ENCODE results near the gene TMIGD2.

TMIGD2 gene

DNA sequence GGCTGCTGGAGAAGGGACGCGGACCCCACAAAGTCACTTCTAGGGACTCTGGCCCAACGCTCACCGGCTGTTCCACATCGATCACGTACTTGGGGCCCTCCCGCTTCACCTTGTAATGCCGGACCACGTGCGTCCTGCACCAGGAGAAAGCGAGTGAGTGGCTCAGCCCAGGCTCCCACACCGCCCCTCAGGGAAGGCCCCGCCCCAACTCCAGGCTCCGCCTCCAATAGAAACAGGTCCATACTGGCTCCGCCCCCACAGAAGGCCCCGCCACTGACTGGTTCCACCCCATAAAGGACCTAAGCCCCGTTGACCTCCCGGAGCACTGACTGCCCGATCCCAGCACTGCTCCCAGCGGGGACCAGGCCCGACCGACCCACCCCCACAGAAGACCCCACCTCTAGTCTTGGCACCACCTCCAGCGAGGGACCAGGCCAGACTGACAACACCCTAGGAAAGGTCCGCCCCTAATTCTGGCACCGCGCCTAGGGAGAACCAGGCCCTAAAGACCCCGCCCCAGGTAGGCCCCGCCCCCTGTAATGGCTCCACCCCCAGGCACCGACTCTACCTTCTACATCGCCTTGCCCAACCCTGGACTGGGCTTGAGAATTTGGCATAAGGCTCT, 25.2 kb upstream of the TMIGD2 start:
- peak in 2 of 3 donors; percentile 25 to 67 for DNase-seq (ENCODE audit: low read depth in 3 of 3, low spot score in 1 of 3)

DNA sequence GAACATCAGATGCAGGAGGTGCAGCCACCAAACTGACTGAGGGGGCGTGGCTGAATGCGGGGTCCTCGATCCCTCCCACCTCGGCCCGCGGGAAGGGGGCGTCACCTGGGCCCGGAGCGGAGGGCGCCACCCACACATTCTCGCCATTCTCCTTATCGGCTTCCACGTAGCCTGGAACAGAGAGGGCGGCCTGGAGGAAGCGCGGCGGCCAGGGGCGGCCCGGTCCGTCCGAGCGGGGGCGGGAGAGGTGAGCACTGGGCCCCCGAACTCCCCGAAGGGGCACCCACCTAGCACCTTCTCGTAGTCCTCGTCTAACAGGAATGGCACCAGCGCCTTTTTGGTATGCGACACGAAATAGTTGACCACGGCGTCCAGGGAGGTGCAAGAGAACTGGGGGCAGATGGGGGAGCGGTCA, 24.7 kb upstream of the TMIGD2 start:
- no peak for DNase-seq (ENCODE audit: low read depth in 3 of 3, low spot score in 1 of 3)

DNA sequence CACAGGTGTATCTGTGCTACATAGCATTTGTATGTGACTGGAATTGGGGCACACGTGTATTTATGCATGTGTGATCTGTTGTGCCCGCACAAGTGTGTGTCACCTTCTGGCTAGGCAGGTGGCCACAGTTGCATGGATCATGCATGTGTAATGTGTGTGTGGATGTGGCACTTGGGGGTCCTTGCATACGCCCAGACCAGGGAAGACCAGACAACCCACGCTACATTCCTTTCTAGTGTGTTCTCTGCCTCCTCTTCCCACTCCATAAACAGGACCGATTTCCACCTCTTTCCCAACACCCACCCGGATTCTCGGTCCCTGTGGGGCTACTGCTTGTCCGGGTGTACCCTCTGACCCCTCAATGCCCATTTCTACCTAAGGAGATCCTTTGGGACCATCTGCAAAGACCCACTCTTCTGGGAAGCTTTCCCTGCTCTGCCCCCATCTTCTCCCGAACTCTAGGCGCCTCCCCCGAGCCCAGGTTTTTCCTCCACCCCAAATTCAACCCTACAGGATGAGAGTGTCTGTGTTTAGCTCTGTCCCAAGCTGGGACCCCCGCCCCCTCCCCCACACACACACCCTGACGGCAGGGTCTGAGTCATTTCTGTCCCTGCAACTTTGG, 24.1 kb upstream of the TMIGD2 start:
- no peak for DNase-seq (ENCODE audit: low read depth in 3 of 3, low spot score in 1 of 3)

DNA sequence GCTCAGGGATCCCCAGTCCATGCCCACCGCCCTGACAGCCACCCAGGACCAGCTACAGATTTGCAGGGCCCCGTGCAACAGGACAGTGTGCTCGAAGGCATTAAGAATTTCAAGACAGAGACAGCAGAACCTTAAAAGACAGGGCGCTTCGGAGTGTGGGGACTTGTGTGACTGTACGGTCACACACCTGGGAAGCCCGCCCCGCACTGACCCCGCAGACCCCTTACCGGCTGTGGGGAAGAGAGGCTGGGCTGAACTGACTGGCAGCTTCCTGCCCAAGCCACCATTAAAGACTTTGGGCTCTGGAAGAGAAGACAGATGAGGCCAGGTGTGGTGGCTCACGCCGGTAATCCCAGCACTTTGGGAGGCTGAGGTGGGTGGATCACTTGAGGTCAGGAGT, 22.0 kb upstream of the TMIGD2 start:
- DNase-seq (ENCODE audit: low read depth in 3 of 3, low spot score in 1 of 3), result no peak

DNA sequence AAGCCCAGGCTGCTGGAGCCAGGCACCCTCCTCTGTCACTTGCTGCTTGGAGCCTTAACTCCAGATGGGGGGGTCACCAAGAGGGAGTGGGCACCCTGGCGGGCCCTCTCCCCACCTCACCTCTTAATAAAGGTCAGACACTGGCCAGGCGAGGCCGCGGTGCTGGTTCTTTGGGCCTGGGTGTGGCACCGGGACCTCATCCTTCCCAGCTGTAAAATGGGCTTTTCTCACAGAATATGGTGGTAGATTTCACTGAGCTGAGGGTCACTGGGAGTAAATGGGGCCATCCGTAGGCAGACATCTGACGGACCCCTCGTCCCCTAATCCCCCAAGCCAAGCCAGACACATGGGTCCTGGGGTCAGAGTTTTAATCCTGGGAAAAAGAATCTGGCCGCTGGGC, 21.5 kb upstream of the TMIGD2 start:
- DNase-seq (ENCODE audit: low read depth in 3 of 3, low spot score in 1 of 3), result no peak

GRCh38 chr19:4322942-4323665, 20.9 kb upstream of the TMIGD2 start:
- DNase-seq (ENCODE audit: low read depth in 3 of 3, low spot score in 1 of 3), result no peak

DNA sequence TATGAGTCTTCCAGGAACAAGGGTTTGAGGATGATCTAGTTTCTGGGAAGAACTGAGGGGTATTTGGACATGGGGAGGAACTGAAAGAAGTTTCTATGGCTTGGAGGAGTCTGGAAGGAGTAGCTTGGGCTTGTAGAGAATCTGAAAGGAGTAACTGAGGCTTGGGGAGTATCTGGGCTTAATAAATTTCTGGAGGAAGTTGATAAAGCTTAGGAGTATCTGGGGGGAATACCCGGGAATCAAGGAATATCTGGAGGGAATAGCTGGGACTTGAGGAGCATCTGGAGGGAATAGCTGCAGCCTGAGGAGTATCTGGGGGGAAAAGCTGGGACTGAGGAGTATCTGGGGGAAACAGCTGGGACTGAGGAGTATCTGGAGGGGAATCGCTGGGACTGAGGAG, 18.2 kb upstream of the TMIGD2 start:
- DNase-seq (ENCODE audit: low read depth in 3 of 3, low spot score in 1 of 3), result no peak

- DNase-seq (ENCODE audit: low read depth in 3 of 3, low spot score in 1 of 3), result no peak
These were observed 17.0 kb upstream of the TMIGD2 start for GRCh38 chr19:4319067-4319718.

- DNase-seq (ENCODE audit: low read depth in 3 of 3, low spot score in 1 of 3), result no peak
These were observed 16.3 kb upstream of the TMIGD2 start for GRCh38 chr19:4318460-4318859.

DNA sequence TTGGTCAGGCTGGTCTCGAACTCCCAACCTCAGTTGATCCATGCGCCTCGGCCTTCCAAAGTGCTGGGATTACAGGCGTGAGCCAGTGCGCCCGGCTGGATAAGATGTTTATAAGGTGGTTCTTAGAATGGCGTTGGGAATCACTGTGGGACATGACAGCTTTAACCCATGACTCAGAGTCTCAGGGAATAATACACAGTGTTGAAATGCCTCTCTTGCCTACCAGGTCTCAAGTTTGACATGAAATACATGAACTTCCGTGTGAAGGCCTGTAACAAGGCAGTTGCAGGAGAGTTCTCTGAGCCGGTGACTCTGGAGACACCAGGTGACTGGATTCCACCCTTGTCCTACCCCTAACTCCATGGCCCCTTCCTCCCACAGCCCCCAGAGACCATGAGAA, 14.8 kb upstream of the TMIGD2 start:
- no peak for DNase-seq (ENCODE audit: low read depth in 3 of 3, low spot score in 1 of 3)

- no peak for DNase-seq (ENCODE audit: low read depth in 3 of 3, low spot score in 1 of 3)
These were observed 11.8 kb upstream of the TMIGD2 start for GRCh38 chr19:4313847-4314490.

DNA sequence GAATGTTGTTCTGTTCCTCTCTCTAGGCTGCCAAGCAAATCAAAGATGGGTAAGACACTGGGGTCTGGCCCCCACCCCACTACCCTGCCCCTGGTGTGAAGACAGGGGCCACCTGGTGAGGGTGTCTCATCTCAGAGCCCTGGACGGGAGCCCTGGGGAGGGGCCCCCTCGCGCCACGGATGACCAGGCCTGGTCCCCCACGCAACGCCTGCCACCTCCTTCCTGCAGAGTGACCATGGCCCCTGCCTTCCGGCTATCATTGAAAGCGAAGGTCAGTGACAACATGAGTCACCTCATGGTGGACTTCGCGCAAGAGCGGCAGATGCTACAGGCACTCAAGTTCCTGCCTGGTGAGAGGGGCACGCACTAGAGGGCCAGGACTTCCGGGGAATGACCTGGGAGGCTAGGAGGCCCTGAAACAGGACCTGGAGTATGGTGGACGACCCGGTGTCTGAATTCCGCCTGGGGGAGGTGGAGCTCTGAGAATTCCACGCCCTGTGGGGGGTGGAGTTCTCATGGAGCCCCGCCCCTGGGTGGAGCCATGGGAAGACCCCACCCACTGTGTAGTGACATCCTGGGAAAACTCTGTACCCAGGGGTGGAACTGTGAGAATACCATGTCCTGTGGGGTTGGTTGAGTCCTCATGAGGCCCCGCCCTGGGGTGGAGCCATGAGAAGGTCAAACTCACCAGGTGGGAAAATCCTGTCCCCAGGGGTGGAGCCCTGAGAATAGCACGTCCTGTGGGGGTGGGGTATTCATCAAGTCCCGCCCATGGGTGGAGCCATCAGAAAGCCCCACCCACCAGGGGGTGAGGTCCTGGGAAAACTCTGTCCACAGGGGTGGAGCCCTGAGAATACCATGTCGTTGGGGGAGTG, 8.3 kb upstream of the TMIGD2 start:
- no peak for DNase-seq (ENCODE audit: low read depth in 3 of 3, low spot score in 1 of 3)

DNA sequence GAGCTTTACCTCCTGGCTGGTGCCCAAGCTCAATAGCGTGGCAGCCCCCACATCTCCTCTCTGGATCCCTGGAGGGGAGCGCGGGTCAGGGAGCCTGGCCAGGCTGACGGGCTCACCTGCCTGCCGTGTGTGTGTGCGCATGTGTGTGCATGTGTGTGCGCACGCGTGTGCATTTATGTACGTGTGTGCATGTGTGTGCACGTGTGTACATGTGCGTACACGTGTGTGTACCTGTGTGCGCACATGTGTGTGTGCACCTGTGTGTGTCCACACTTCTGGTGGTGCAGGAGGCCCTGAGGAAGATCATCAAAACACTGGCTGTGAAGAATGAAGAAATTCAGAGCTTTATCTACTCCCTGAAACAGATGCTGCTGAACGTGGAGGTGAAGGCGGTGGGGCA, 3.5 kb upstream of the TMIGD2 start:
- no peak for DNase-seq (ENCODE audit: low read depth in 3 of 3, low spot score in 1 of 3)

DNA sequence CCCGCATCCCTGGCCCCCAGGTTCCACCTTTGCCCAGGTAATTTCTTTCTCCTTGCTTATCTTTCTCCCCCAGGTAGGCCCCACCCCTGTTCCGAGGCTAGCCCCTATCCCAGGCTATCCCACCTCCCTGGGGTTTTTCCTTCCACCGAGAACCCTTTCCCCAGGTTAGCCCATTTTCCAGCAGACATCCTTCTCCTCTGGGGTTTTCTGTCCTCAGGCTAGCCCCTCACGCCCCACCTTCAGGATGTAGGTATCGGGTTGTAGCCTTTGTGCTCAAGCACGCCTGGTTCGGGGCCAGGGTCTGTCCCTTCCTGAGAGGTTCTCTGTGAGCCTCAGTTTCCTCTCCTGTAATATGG, 3.0 kb upstream of the TMIGD2 start:
- no peak for DNase-seq (ENCODE audit: low read depth in 3 of 3, low spot score in 1 of 3)

GRCh38 chr19:4304538-4305256, 2.5 kb upstream of the TMIGD2 start, which contains the start of gene FSD1:
TSS of gene FSD1 (plus strand) at chr19:4304598. CDS start at chr19:4304747, 149 bp downstream.
- peak in 1 of 3 donors; percentile 63 for DNase-seq (ENCODE audit: low read depth in 3 of 3, low spot score in 1 of 3)

GRCh38 chr19:4303819-4304537, 1.8 kb upstream of the TMIGD2 start:
- no peak for DNase-seq (ENCODE audit: low read depth in 3 of 3, low spot score in 1 of 3)

DNA sequence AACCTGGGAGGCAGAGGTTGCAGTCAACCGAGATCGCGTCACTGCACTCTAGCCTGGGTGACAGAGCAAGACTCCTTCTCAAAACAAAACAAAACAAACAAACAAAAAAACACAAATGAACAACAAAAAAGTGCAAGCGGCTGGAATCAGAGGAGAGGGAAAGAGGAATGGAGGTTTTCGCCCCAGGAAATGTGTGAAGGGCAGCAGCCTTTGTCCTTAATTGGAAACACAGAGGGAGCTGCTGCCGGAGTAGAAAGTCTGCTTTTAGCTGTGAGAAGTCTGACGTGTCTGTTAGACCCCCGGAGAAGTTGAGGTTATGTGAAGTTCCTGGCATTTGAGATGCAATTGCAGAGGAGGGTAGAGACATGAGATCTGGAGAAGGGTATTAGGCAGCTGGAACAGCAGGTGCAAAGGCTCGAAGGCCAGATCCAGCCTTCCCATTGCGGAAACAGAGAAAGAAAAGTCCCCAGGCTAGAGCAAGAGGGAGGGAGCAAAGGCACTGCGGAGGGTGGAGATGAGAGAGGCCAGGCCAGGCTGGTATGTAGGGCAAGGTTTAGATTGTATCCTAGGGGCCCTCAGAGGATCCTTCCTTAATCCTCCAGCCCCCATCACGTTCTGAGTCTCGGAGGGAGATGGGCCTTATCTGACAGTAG, 473 bp downstream of the TMIGD2 start:
- no peak for DNase-seq (ENCODE audit: low read depth in 3 of 3, low spot score in 1 of 3)

DNA sequence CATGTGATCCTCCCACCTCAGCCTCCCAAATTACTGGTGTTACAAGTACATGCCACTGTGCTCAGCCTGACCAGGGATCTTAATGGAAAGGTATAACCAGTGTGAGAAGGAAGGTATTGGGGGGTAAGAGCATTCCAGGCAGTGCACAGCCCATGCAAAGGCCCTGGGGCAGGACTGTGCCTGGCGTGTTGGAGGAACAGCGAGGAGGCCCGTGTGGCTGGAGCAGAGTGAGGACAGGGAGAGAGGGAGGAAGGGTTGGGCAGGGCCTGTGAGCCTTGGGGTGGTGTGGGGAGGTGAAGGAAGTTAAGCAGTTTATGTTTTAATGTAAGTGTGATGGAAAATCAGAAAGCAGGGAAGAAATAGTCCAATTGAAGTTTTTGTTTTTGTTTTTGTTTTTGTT, 1.6 kb downstream of the TMIGD2 start:
- no peak for DNase-seq (ENCODE audit: low read depth in 3 of 3, low spot score in 1 of 3)
